Measurements from ENCODE around the gene DNAH17.

DNAH17 gene

GRCh38 chr17:78577296-78577695 lies at the start of gene DNAH17:
DNAH17 (minus strand) TSS chr17:78577396; CDS start chr17:78575057, 2,339 bp downstream.
- DNase-seq (ENCODE audit: low spot score): no peak

- no peak for DNase-seq (ENCODE audit: low spot score)
These were observed 47.3 kb upstream of the DNAH17 start for GRCh38 chr17:78624324-78625151.

- DNase-seq (ENCODE audit: low spot score): no peak
These were observed 46.3 kb upstream of the DNAH17 start for GRCh38 chr17:78623541-78623940.

GRCh38 chr17:78622491-78623265 lies 45.5 kb upstream of the DNAH17 start:
- DNase-seq (ENCODE audit: low spot score): no peak

GRCh38 chr17:78621720-78622490 lies 44.7 kb upstream of the DNAH17 start:
- DNase-seq (ENCODE audit: low spot score): no peak

- no peak for DNase-seq (ENCODE audit: low spot score)
These were observed 42.9 kb upstream of the DNAH17 start for GRCh38 chr17:78620099-78620498.

GRCh38 chr17:78619334-78619733 lies 42.1 kb upstream of the DNAH17 start:
- DNase-seq (ENCODE audit: low spot score): no peak

- DNase-seq (ENCODE audit: low spot score): no peak
These were observed 41.3 kb upstream of the DNAH17 start for GRCh38 chr17:78618264-78619066.

- DNase-seq (ENCODE audit: low spot score): peak; percentile 37
These were observed 40.4 kb upstream of the DNAH17 start for GRCh38 chr17:78617511-78618061.

- no peak for DNase-seq (ENCODE audit: low spot score)
These were observed 39.8 kb upstream of the DNAH17 start for GRCh38 chr17:78616946-78617345.

GRCh38 chr17:78615631-78616030 lies 38.4 kb upstream of the DNAH17 start:
- no peak for DNase-seq (ENCODE audit: low spot score)

GRCh38 chr17:78613416-78613815 lies 36.2 kb upstream of the DNAH17 start:
- DNase-seq (ENCODE audit: low spot score): no peak

- DNase-seq (ENCODE audit: low spot score): no peak
These were observed 34.4 kb upstream of the DNAH17 start for GRCh38 chr17:78611607-78612006.

- no peak for DNase-seq (ENCODE audit: low spot score)
These were observed 33.8 kb upstream of the DNAH17 start for GRCh38 chr17:78610951-78611511.

GRCh38 chr17:78609191-78609641 lies 32.0 kb upstream of the DNAH17 start:
- no peak for DNase-seq (ENCODE audit: low spot score)

GRCh38 chr17:78608804-78609186 lies 31.6 kb upstream of the DNAH17 start:
- DNase-seq (ENCODE audit: low spot score): no peak

GRCh38 chr17:78608122-78608803 lies 31.1 kb upstream of the DNAH17 start:
- no peak for DNase-seq (ENCODE audit: low spot score)

- no peak for DNase-seq (ENCODE audit: low spot score)
These were observed 29.8 kb upstream of the DNAH17 start for GRCh38 chr17:78607038-78607437.

- no peak for DNase-seq (ENCODE audit: low spot score)
These were observed 28.7 kb upstream of the DNAH17 start for GRCh38 chr17:78605886-78606285.

GRCh38 chr17:78605429-78605828 lies 28.2 kb upstream of the DNAH17 start:
- DNase-seq (ENCODE audit: low spot score): no peak

All from COLO829 (cell line).